H7 (cell line): ENCODE data around the gene GRIK4. TPM values are rescaled to one million over a fixed set of nuclear protein-coding genes. Genes with fewer than 3 reads are reported as not detected.

Experiments used
- DNase-seq: peaks from one replicate; pipeline ENCODE4 v3.0.0; 2012
- H3K27me3 ChIP-seq: 2 replicates; pipeline ENCODE4 v1.6.0; 2011; ENCODE audit warnings: mild to moderate bottlenecking, low read length; ENCODE audit not compliant: control insufficient read depth, insufficient read depth
- H3K36me3 ChIP-seq: replicated peaks from 2 replicates; pipeline ENCODE4 v1.5.1; 2011; ENCODE audit warnings: low read length; ENCODE audit not compliant: control insufficient read depth, insufficient read depth
- H3K4me3 ChIP-seq: 2 replicates; pipeline ENCODE4 v1.5.1; 2011; ENCODE audit warnings: low read depth, mild to moderate bottlenecking, control low read depth, low read length, moderate library complexity; ENCODE audit not compliant: insufficient read depth
- total RNA-seq: library from RNA; depleted of rRNA; stranded (reverse); fragments of >200 nt; shearing (Covaris generic); gene quantifications from 2 replicates; pipeline ENCODE4 v1.2.3, GENCODE V29; 2014

Gene GRIK4
- total RNA-seq, 1 experiment from 2014 or later, result 1.0 TPM

DNA sequence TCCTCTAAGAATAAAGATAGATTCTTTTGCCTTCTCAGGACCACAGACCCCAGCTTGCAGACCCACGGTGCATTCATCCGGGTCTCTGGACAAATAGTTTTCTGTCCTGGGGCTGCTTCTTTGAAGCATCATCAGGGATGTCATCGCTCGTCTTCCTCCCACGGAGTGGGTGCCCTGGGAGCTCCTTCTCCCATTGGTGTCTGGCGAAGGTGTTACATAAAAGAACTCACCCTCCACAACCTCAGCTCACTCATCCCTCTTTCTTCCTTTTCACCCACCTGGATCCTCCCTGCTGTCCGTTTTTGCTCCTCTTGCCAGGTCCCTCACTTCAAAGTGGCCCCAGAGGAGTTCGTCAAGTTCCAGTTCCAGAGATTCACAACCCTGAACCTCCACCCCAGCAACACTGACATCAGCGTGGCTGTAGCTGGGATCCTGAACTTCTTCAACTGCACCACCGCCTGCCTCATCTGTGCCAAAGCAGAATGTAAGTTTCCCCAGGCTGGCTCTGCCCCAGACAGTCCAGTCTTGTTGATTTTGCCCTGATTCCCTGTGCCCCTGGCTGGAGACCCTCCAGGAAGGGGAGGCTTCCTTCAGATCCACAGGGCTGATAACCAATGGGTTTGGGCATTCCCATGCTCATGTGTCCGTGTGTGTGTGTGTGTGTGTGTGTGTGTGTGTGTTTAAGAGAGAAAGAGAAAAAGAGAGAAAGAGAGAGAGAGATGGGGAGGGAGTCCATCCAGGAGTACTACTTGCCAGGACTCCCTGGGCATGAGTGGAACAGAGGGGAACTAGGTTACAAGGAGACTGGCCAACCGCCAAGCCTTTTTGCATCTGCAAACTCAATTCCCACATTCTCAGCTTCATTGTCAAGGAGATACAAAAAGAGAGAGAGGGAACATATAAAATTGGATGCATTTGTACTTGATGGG, 308.2 kb downstream of the GRIK4 start:
- Histone ChIP-seq H3K27me3 (no peaks in the 10 kb centered on the region), H3K36me3 (no peaks in the 10 kb centered on the region), H3K4me3 (no peak overlapping the region)
- DNase-seq, result no peak

DNA sequence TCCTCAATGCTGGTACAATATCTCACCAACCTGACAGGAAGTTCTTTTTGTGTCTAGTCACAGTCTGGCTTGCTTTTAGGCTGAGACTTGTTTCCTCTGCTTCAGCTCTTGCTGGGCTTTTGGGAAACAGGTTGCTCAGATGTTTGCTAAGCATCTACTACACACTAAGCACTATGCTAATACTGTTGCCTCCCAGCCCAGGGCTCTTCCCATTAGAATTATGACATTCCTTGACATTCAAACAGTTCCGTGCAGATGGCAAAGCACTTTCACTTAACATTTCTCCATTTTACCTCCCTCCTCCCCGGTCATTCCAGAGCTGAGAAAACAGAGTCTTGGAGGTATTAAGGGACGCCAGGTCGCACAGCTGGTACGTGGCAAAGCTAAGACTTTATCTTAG, 311.6 kb downstream of the GRIK4 start:
- Histone ChIP-seq H3K36me3 (no peaks in the 10 kb centered on the region), H3K4me3 (no peak overlapping the region), H3K27me3 (no peaks in the 10 kb centered on the region)
- DNase-seq, result no peak

DNA sequence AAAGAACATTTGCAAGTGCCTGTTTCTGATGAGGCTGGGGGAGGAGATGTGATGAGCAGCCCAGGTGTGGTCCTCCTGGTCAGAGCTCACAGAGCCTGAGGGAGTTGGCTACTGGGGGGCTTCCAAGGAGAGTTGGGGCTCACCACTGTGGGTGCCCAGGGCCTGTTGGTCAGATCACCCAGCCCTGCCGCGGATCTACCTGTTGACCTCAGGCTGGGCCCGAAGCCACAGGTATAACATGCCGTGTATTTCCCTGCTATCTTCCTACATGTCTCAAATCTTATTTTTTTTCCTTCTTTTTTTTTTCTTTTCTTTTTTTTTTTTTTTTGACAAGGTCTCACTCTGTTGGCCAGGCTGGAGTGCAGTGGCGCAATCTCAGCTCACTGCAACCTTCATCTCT, 312.7 kb downstream of the GRIK4 start:
- Histone ChIP-seq H3K36me3 (no peaks in the 10 kb centered on the region), H3K27me3 (no peaks in the 10 kb centered on the region), H3K4me3 (no peak overlapping the region)
- no peak for DNase-seq

DNA sequence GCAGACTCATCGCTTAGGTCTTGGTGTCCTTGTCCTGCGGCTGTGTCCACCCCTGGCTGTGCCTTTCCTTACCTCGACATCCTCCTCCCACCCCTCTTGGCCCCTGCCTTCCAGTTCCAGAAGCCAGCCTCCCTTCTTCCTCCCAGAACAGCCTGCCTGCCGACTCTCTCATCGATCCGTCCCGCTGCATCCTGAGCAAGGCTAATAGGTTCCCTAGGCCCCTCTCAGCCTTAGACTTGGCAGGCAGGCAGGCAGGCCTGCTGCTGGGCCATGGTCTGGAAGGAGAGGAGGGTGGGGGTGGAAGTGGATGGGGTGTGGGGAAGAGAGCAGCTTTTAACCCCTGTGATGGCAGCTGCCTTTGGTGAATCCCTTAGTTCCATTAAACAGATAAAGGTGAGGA, 315.6 kb downstream of the GRIK4 start:
- H3K4me3 ChIP-seq, result no peak overlapping the region
- H3K27me3 ChIP-seq, result no peaks in the 10 kb centered on the region
- no peaks in the 10 kb centered on the region for H3K36me3 ChIP-seq
- DNase-seq, result peak; percentile 44

- DNase-seq, result no peak
- no peaks in the 10 kb centered on the region for H3K36me3 ChIP-seq
- H3K4me3 ChIP-seq, result no peak overlapping the region
- H3K27me3 ChIP-seq, result no peaks in the 10 kb centered on the region
Measured at GRCh38 chr11:120827820-120828219, 316.3 kb downstream of the GRIK4 start.

GRCh38 chr11:120828847-120829246, 317.3 kb downstream of the GRIK4 start:
- peak; percentile 37 for DNase-seq
- Histone ChIP-seq H3K36me3 (no peaks in the 10 kb centered on the region), H3K4me3 (no peak overlapping the region), H3K27me3 (no peaks in the 10 kb centered on the region)

DNA sequence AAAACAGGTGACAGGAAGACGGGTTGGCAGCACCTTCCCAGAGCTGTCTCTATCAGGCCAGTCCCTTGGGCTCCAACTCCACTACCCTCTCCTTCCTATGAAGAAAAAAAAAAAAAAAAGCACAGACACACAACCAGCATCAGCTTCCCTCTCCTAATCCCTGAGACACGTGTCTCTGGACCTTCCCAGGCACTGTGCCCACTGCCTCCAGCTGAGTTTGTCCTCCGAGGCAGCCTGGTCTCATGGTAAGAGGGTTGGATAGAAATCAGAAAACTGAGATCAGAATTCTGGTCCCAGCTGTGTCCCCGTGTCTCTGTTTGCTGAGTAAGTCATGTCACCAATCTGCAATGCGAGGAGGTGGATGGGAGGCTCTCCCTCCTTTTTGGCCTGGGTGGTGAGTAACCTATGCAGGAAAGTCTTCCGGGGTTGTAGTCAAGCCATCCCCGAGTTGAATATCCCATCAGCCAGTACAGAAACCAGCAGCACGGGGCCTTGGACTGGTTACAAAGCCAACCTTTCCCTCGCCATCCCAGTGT, 318.6 kb downstream of the GRIK4 start:
- Histone ChIP-seq H3K4me3 (no peak overlapping the region), H3K36me3 (no peaks in the 10 kb centered on the region), H3K27me3 (no peaks in the 10 kb centered on the region)
- no peak for DNase-seq

DNA sequence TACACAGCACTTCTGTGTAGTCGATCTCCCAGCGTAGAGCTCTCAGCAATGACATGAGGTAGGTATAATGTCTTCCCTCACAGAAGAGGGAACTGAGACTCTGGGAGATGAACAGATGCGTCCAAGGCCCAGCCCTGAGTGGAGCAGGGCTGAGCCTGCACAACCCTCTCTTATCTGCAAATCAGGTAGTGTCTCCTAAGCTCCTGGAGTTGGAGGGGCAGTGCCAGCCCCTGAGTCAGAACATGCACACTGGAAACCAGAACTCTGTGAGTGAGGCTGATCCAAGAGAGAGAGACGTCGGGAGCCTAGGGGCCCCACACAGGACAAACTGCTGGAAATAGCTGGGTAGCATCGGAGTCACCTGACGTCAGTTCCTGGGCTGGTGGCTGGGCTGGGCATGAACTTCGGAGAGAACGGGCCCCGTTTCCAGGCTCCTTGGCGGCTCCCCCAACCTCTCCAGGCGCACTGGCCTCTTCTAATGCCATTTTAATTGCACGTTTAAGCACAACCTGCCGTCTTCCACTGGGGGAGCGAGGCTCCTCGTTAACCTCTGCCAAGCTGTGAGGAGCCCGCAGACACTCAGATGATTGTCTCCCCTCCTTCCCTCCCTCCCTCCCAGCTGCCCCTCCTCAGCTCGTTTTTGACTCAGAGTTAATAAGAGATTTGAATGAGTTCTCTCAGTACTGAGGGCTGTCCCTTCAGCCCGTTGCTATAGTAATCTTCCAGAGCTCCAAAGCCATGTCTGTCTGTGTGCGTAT, 321.1 kb downstream of the GRIK4 start:
- peak; percentile 64 for DNase-seq
- no peaks in the 10 kb centered on the region for H3K27me3 ChIP-seq
- H3K4me3 ChIP-seq, result no peak overlapping the region
- H3K36me3 ChIP-seq, result no peaks in the 10 kb centered on the region

GRCh38 chr11:120834686-120835210, 323.2 kb downstream of the GRIK4 start:
- H3K36me3 ChIP-seq, result no peaks in the 10 kb centered on the region
- peak; percentile 26 for DNase-seq
- no peaks in the 10 kb centered on the region for H3K27me3 ChIP-seq
- H3K4me3 ChIP-seq, result no peak overlapping the region

- peak; percentile 41 for DNase-seq
- Histone ChIP-seq H3K27me3 (no peaks in the 10 kb centered on the region), H3K36me3 (no peaks in the 10 kb centered on the region), H3K4me3 (no peak overlapping the region)
Measured at GRCh38 chr11:120835601-120836228, 324.2 kb downstream of the GRIK4 start.

DNA sequence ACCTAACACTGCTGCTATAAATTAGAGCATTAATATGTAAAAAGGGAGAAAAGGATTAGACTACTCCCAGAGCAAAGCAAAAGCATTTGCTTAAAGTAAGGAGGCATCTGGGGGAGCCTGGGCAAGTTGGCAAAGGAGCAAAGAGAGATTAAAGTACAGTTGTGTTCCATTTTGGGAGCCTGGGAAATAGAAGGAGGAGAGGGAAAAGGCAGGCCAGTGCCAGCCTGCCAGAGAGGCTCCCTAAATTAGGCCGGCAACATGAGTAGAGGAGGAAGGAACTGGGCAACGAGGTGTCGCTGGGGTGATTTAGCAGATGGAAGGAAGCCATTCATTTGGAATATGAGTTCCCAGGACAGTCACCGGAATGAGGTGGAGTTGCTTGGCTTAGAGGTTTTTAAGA, 326.1 kb downstream of the GRIK4 start:
- no peak overlapping the region for H3K4me3 ChIP-seq
- H3K36me3 ChIP-seq, result no peaks in the 10 kb centered on the region
- DNase-seq, result no peak
- no peaks in the 10 kb centered on the region for H3K27me3 ChIP-seq

- H3K27me3 ChIP-seq, result no peaks in the 10 kb centered on the region
- H3K4me3 ChIP-seq, result no peak overlapping the region
- H3K36me3 ChIP-seq, result no peaks in the 10 kb centered on the region
- no peak for DNase-seq
Measured at GRCh38 chr11:120839201-120839600, 327.7 kb downstream of the GRIK4 start.

- DNase-seq, result no peak
- Histone ChIP-seq H3K4me3 (no peak overlapping the region), H3K36me3 (no peaks in the 10 kb centered on the region), H3K27me3 (no peaks in the 10 kb centered on the region)
Measured at GRCh38 chr11:120839846-120840402, 328.4 kb downstream of the GRIK4 start.

DNA sequence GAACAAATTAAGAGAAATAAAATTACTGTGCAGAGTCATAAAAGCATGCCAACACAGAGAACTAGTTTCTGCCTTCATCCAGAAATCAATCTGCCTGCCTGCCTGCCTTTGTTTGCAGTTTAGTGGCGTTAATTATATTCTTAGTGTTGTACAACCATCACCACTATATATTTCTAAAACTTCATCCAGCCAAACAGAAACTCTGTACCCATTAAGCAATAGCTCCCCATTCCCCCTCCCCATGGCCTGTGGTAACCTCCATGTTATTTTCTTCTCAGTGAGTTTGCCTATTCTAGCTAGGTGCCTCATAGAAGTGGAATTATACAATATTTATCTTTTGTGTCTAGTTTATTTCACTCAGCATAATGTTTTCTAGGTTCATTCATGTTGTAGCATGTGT, 329.1 kb downstream of the GRIK4 start:
- Histone ChIP-seq H3K36me3 (no peaks in the 10 kb centered on the region), H3K4me3 (no peak overlapping the region), H3K27me3 (no peaks in the 10 kb centered on the region)
- no peak for DNase-seq
